MCF 10A (cell line): Measurements from ENCODE around the gene TCHP. TPM values are rescaled to one million over a fixed set of nuclear protein-coding genes. Genes with fewer than 3 reads are reported as not detected.

Experiments
- BruUV-seq: library from RNA; stranded (reverse); fragments of 400-500 nt; replicated peaks from 2 replicates; lab custom pipeline; 2021; lab: Mats Ljungman, UMichigan
- CTCF ChIA-PET: fragments of 300-600 bp; sonication (Branson Sonifier 250); formaldehyde crosslinking; extraction: SDS; loops from one replicate; lab custom pipeline; 2021; ENCODE audit warnings: antibody characterized with exemption, inconsistent platforms; lab: Yijun Ruan, JAX
- POLR2A ChIA-PET: fragments of 300-600, 350-650 bp; sonication (Branson Sonifier 250); formaldehyde crosslinking; extraction: SDS; loops from one replicate; lab custom pipeline; 2020; ENCODE audit warnings: antibody characterized with exemption, inconsistent platforms; lab: Yijun Ruan, JAX
- DNase-seq: peaks from one replicate; pipeline ENCODE4 v3.0.0-alpha.2; 2018; ENCODE audit not compliant: unreplicated experiment
- H3K27ac Mint-ChIP-seq: one replicate; pipeline ENCODE4 v1.8.0; 2022; ENCODE audit warnings: mild to moderate bottlenecking, low read depth, mixed read lengths; ENCODE audit not compliant: unreplicated experiment
- H3K27me3 Mint-ChIP-seq: one replicate; pipeline ENCODE4 v1.8.0; 2022; ENCODE audit warnings: mixed read lengths; ENCODE audit not compliant: insufficient read depth, unreplicated experiment
- H3K36me3 Mint-ChIP-seq: one replicate; pipeline ENCODE4 v1.8.0; 2022; ENCODE audit warnings: mild to moderate bottlenecking, moderate library complexity, mixed read lengths; ENCODE audit not compliant: insufficient read depth, unreplicated experiment
- H3K4me1 Mint-ChIP-seq: one replicate; pipeline ENCODE4 v1.8.0; 2022; ENCODE audit warnings: mixed read lengths; ENCODE audit not compliant: insufficient read depth, unreplicated experiment
- H3K4me3 Mint-ChIP-seq: one replicate; pipeline ENCODE4 v1.8.0; 2022; ENCODE audit warnings: mild to moderate bottlenecking, moderate library complexity, mixed read lengths; ENCODE audit not compliant: unreplicated experiment
- H3K9me3 Mint-ChIP-seq: one replicate; pipeline ENCODE4 v1.8.0; 2022; ENCODE audit warnings: mixed read lengths; ENCODE audit not compliant: unreplicated experiment
- CTCF ChIP-seq: fragments of 200-600 bp; IDR thresholded peaks from one replicate; pipeline ENCODE4 v1.8.0; 2022; ENCODE audit warnings: antibody characterized with exemption, mild to moderate bottlenecking; ENCODE audit not compliant: unreplicated experiment
- intact Hi-C: fragments of 100-400 bp; cut with micrococcal nuclease; formaldehyde crosslinking; loops from 2 replicates; pipeline ENCODE4 v1.14.1; 2022
- total RNA-seq: library from RNA; stranded (reverse); gene quantifications from 2 replicates; pipeline ENCODE4 v1.2.3, GENCODE V29; 2022

Gene TCHP
- total RNA-seq, 1 experiment from 2014 or later = 36.3 TPM

GRCh38 chr12:109881752-109882151, 18.3 kb upstream of the TCHP start:
- intact Hi-C loops = loop anchor here (2.0 kb wide), 2 partner anchors 45 to 285 kb away; no protein-coding TSS in a partner anchor
- H3K36me3 Mint-ChIP-seq = no peaks in the 10 kb centered on the region
- no peak overlapping the region for H3K27ac Mint-ChIP-seq
- CTCF ChIA-PET = interaction anchor here (0.6 to 1.8 kb wide), 9 partner anchors 19 to 451 kb away, joined by 3 to 8 read pairs (median 4); no protein-coding TSS in a partner anchor
- POLR2A ChIA-PET = interaction anchor here (0.7 kb wide), 1 partner anchor 117 kb away, joined by 4 read pairs; the partner anchor contains the start of gene ANKRD13A
- no peaks in the 10 kb centered on the region for H3K9me3 Mint-ChIP-seq
- no peak overlapping the region for H3K4me3 Mint-ChIP-seq
- DNase-seq = peak; percentile 31
- TF ChIP-seq CTCF = no peak
- no TSS peak for BruUV-seq
- H3K4me1 Mint-ChIP-seq = peaks cover 41% of the 10 kb centered on the region
- H3K27me3 Mint-ChIP-seq = no peaks in the 10 kb centered on the region

- Mint-ChIP-seq H3K4me3 (no peak overlapping the region), H3K27ac (no peak overlapping the region), H3K36me3 (no peaks in the 10 kb centered on the region), H3K4me1 (peaks cover 55% of the 10 kb centered on the region), H3K9me3 (no peaks in the 10 kb centered on the region), H3K27me3 (no peaks in the 10 kb centered on the region)
- CTCF ChIA-PET = interaction anchor here (1.2 to 1.8 kb wide), 2 partner anchors 30 to 38 kb away, joined by 4 to 7 read pairs; no protein-coding TSS in a partner anchor
- POLR2A ChIA-PET = interaction anchor here (0.8 kb wide), 1 partner anchor 115 kb away, joined by 7 read pairs; the partner anchor contains the start of gene ANKRD13A
- intact Hi-C loops = no loop called here
- no TSS peak for BruUV-seq
- peak; percentile 27 for DNase-seq
- no peak for TF ChIP-seq CTCF
These were observed 16.6 kb upstream of the TCHP start for GRCh38 chr12:109883461-109883860.

- ChIA-PET CTCF (interaction anchor here (0.6 to 2.4 kb wide), 6 partner anchors 14 to 304 kb away, joined by 3 to 10 read pairs (median 4); partner anchors contain the start of gene TCHP), POLR2A (interaction anchor here (2.1 kb wide), 1 partner anchor 14 kb away, joined by 12 read pairs; the partner anchor contains the start of gene TCHP)
- intact Hi-C loops = no loop called here
- no peaks in the 10 kb centered on the region for H3K27me3 Mint-ChIP-seq
- H3K9me3 Mint-ChIP-seq = no peaks in the 10 kb centered on the region
- peaks cover 54% of the 10 kb centered on the region for H3K4me1 Mint-ChIP-seq
- peak overlapping the region; percentile 14 for H3K4me3 Mint-ChIP-seq
- BruUV-seq = no TSS peak
- DNase-seq = peak; percentile 65
- H3K36me3 Mint-ChIP-seq = no peaks in the 10 kb centered on the region
- peak overlapping the region; percentile 91 for H3K27ac Mint-ChIP-seq
- TF ChIP-seq CTCF = no peak
These were observed 14.5 kb upstream of the TCHP start for GRCh38 chr12:109885616-109886015.

GRCh38 chr12:109888179-109889020, 11.7 kb upstream of the TCHP start:
- H3K27ac Mint-ChIP-seq = peak overlapping the region; percentile 97
- H3K36me3 Mint-ChIP-seq = no peaks in the 10 kb centered on the region
- peak; percentile 94 for DNase-seq
- ChIA-PET POLR2A (interaction anchor here (0.6 to 3.8 kb wide), 9 partner anchors 9 to 612 kb away, joined by 3 to 45 read pairs (median 4); partner anchors contain the start of genes ANKRD13A, C12orf76, MVK and TCHP), CTCF (interaction anchor here (0.7 to 2.4 kb wide), 8 partner anchors 11 to 291 kb away, joined by 3 to 11 read pairs (median 5); partner anchors contain the start of gene TCHP)
- no peaks in the 10 kb centered on the region for H3K27me3 Mint-ChIP-seq
- peak; percentile 7 for TF ChIP-seq CTCF
- peaks cover 35% of the 10 kb centered on the region for H3K4me1 Mint-ChIP-seq
- BruUV-seq = TSS peak; percentile 94
- H3K9me3 Mint-ChIP-seq = no peaks in the 10 kb centered on the region
- intact Hi-C loops = loop anchor here (2.0 kb wide), 1 partner anchor 38 kb away; no protein-coding TSS in a partner anchor
- peak overlapping the region; percentile 23 for H3K4me3 Mint-ChIP-seq
